Naive B cell (primary cell): Measurements from ENCODE around the gene CNTNAP5. TPM values are rescaled to one million over a fixed set of nuclear protein-coding genes. Genes with fewer than 3 reads are reported as not detected.

Experiments
- ATAC-seq, 2 donors: fragments of 150-1000 bp; cut with Tn5 transposase; 2 replicates each; pipeline ENCODE4 v1.10.0; 2021; ENCODE audit warnings: low read depth in 2 of 2, mild to moderate bottlenecking in 2 of 2, moderate library complexity in 2 of 2
- DNase-seq: peaks from one replicate; pipeline ENCODE4 v3.0.0; 2022
- H3K27ac Mint-ChIP-seq, 6 donors: one replicate each; pipeline ENCODE4 v1.8.0; 2020 to 2022; ENCODE audit warnings: mild to moderate bottlenecking in 6 of 6, mixed read lengths in 6 of 6, moderate library complexity in 5 of 6, inconsistent platforms in 2 of 6
- H3K27me3 Mint-ChIP-seq, 3 donors: one replicate each; pipeline ENCODE4 v1.8.0; 2021 to 2022; ENCODE audit warnings: mixed read lengths in 3 of 3, mild to moderate bottlenecking in 1 of 3
- H3K36me3 Mint-ChIP-seq, 2 donors: one replicate each; pipeline ENCODE4 v1.8.0; 2020 to 2022; ENCODE audit warnings: mixed read lengths in 2 of 2, inconsistent platforms in 1 of 2, mild to moderate bottlenecking in 1 of 2
- H3K4me1 Mint-ChIP-seq, 3 donors: one replicate each; pipeline ENCODE4 v1.8.0; 2020 to 2022; ENCODE audit warnings: mixed read lengths in 3 of 3, inconsistent platforms in 1 of 3, mild to moderate bottlenecking in 1 of 3, moderate library complexity in 1 of 3
- H3K4me3 Mint-ChIP-seq, 8 donors: one replicate each; pipeline ENCODE4 v1.8.0; 2020 to 2022; ENCODE audit warnings: mild to moderate bottlenecking in 8 of 8, mixed read lengths in 8 of 8, moderate library complexity in 8 of 8, inconsistent platforms in 2 of 8
- H3K9me3 Mint-ChIP-seq, 7 donors: one replicate each; pipeline ENCODE4 v1.8.0; 2020 to 2022; ENCODE audit warnings: mixed read lengths in 7 of 7, mild to moderate bottlenecking in 5 of 7, inconsistent platforms in 2 of 7, moderate library complexity in 1 of 7
- polyA plus RNA-seq, 6 donors: library from polyadenylated mRNA; unstranded; fragments of 300-500 nt; fragmentation: Illumina TruSeq; gene quantifications; one replicate each; pipeline ENCODE4 v1.2.3, GENCODE V29; 2021; ENCODE audit warnings: low read depth in 6 of 6

Gene CNTNAP5
- polyA plus RNA-seq, 6 donors from 2014 or later: not detected

DNA sequence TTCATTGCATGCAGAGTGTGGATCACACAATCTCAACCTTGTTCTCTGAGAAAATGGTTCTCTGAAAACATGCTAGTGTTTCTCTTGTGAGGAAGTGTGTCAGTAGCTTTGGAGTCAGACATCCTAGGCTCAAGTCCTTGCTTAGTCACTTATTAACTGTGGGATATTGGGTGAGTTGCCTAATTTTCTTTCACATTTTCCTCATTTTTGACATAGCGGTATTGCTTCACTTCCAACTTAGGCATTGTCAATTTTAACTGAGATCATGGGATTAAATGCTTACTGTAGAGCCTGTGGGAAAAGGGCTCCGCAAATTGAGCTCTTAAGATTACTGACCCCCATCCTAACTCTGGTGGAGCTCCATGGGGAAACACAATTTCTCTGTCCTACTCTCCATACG lies 622.2 kb downstream of the CNTNAP5 start:
- Mint-ChIP-seq H3K4me1 (no peaks in the 10 kb centered on the region), H3K4me3 (no peak overlapping the region), H3K36me3 (no peaks in the 10 kb centered on the region), H3K27ac (no peak overlapping the region), H3K27me3 (no peaks in the 10 kb centered on the region), H3K9me3 (peaks cover 0 to 12% (median 5%) of the 10 kb centered on the region in 7 donors)
- no peak for DNase-seq
- ATAC-seq: no peak

GRCh38 chr2:124647663-124648062 lies 622.6 kb downstream of the CNTNAP5 start:
- no peak for ATAC-seq
- Mint-ChIP-seq H3K9me3 (peaks cover 0 to 12% (median 5%) of the 10 kb centered on the region in 7 donors), H3K27ac (no peak overlapping the region), H3K27me3 (no peaks in the 10 kb centered on the region), H3K4me3 (no peak overlapping the region), H3K36me3 (no peaks in the 10 kb centered on the region), H3K4me1 (no peaks in the 10 kb centered on the region)
- no peak for DNase-seq

- ATAC-seq: no peak
Measured at GRCh38 chr2:124649001-124649400, 623.9 kb downstream of the CNTNAP5 start.

GRCh38 chr2:124652099-124652498 lies 627.0 kb downstream of the CNTNAP5 start:
- Mint-ChIP-seq H3K9me3 (peaks cover 0 to 12% (median 5%) of the 10 kb centered on the region in 7 donors), H3K27me3 (no peaks in the 10 kb centered on the region), H3K36me3 (no peaks in the 10 kb centered on the region), H3K27ac (no peak overlapping the region), H3K4me1 (no peaks in the 10 kb centered on the region), H3K4me3 (no peak overlapping the region)
- ATAC-seq (no peak), DNase-seq (no peak)

More at GRCh38 chr2:124649001-124649400, 623.9 kb downstream of the CNTNAP5 start:
- H3K27me3 Mint-ChIP-seq: no peaks in the 10 kb centered on the region
- H3K4me1 Mint-ChIP-seq: no peaks in the 10 kb centered on the region
- no peaks in the 10 kb centered on the region for H3K36me3 Mint-ChIP-seq
- H3K27ac Mint-ChIP-seq: no peak overlapping the region
- no peak for DNase-seq
- peaks cover 0 to 12% (median 3%) of the 10 kb centered on the region in 7 donors for H3K9me3 Mint-ChIP-seq
- no peak overlapping the region for H3K4me3 Mint-ChIP-seq

DNA sequence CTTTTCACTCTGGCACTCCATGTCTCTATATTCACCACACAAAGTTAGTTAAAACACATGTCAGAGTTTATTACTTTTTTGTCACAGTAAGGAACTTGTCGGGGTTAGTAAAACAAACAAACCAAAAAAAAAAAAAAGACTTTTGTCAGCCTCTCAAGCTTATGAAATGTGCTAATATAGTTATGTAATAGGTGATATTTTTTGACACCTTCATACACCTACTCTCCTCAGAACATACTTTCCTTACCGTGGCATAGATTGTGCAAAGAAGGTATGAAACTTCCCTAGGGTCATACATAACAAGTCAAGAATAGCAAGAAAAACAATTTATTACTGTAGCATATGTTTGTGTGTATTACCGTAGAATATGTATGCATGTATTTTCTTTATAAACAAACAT lies 633.3 kb downstream of the CNTNAP5 start:
- no peak overlapping the region for H3K4me3 Mint-ChIP-seq
- no peak for ATAC-seq
- no peak overlapping the region for H3K27ac Mint-ChIP-seq
- DNase-seq: no peak
- H3K4me1 Mint-ChIP-seq: no peaks in the 10 kb centered on the region
- no peaks in the 10 kb centered on the region for H3K27me3 Mint-ChIP-seq
- H3K9me3 Mint-ChIP-seq: peaks cover 0 to 25% (median 3%) of the 10 kb centered on the region in 7 donors
- no peaks in the 10 kb centered on the region for H3K36me3 Mint-ChIP-seq

DNA sequence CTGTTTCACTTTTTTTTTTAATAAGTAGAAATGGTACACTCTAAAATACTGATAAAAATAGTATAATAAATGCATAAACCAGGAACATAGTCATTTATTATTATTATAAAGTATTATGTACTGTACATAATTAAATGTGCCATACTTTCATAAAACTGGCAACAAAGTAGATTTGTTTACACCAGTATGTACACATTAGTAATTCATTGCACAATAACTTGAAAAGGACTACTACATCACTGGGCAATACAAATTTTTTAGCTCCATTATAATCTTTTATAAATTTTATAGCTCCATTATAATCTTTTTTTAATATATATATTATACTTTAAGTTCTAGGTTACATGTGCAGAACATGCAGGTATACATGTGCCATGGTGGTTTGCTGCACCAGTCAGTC lies 636.5 kb downstream of the CNTNAP5 start:
- H3K4me1 Mint-ChIP-seq: no peaks in the 10 kb centered on the region
- H3K36me3 Mint-ChIP-seq: no peaks in the 10 kb centered on the region
- H3K9me3 Mint-ChIP-seq: peaks cover 0 to 21% (median 3%) of the 10 kb centered on the region in 7 donors
- no peak overlapping the region for H3K27ac Mint-ChIP-seq
- H3K4me3 Mint-ChIP-seq: no peak overlapping the region
- H3K27me3 Mint-ChIP-seq: no peaks in the 10 kb centered on the region
- ATAC-seq (no peak), DNase-seq (no peak)

GRCh38 chr2:124662946-124663644 lies 638.0 kb downstream of the CNTNAP5 start:
- Mint-ChIP-seq H3K4me3 (no peak overlapping the region), H3K27me3 (no peaks in the 10 kb centered on the region), H3K4me1 (no peaks in the 10 kb centered on the region), H3K36me3 (no peaks in the 10 kb centered on the region), H3K9me3 (peaks cover 0 to 15% (median 3%) of the 10 kb centered on the region in 7 donors), H3K27ac (no peak overlapping the region)
- no peak for ATAC-seq
- no peak for DNase-seq

DNA sequence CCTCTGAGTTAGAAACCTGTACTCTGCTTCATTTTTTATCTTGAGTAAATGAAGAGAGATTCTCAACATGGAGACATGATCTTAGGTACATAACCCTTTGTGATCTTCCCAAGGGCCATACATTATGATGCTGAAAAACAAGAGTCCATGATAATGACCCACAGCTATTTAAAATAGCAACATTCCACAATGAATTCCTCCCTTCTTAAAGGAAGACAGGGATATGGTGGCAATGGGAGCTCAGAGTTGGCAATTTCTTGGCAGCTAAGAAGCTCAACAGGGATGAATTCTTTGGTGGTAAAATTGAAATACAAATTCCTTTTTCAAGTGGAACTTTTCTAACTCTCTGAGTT lies 638.5 kb downstream of the CNTNAP5 start:
- no peaks in the 10 kb centered on the region for H3K36me3 Mint-ChIP-seq
- ATAC-seq (no peak), DNase-seq (no peak)
- H3K27ac Mint-ChIP-seq: no peak overlapping the region
- peaks cover 0 to 15% (median 3%) of the 10 kb centered on the region in 7 donors for H3K9me3 Mint-ChIP-seq
- H3K27me3 Mint-ChIP-seq: no peaks in the 10 kb centered on the region
- no peak overlapping the region for H3K4me3 Mint-ChIP-seq
- no peaks in the 10 kb centered on the region for H3K4me1 Mint-ChIP-seq

DNA sequence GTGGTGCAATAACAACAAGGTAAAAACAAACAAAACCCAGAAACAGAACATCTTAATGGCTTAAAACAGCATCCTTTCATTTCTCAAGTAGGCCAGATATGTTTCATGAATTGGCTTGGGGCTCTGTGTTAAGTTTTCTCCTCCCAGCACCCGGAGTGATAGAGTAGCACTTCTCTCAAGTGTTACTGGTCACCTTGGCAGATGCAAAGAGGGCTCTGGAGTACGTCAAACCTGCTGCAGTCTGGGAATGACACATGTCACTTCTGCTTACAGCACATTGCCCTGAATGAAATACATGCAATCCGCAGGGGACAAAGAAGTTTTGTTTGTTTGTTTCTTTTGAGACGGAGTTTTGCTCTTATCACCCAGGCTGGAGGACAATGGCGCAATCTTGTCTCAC lies 639.3 kb downstream of the CNTNAP5 start:
- no peak for DNase-seq
- H3K36me3 Mint-ChIP-seq: no peaks in the 10 kb centered on the region
- H3K27me3 Mint-ChIP-seq: no peaks in the 10 kb centered on the region
- no peaks in the 10 kb centered on the region for H3K4me1 Mint-ChIP-seq
- H3K4me3 Mint-ChIP-seq: no peak overlapping the region
- ATAC-seq: no peak
- peaks cover 0 to 16% (median 3%) of the 10 kb centered on the region in 7 donors for H3K9me3 Mint-ChIP-seq
- no peak overlapping the region for H3K27ac Mint-ChIP-seq

DNA sequence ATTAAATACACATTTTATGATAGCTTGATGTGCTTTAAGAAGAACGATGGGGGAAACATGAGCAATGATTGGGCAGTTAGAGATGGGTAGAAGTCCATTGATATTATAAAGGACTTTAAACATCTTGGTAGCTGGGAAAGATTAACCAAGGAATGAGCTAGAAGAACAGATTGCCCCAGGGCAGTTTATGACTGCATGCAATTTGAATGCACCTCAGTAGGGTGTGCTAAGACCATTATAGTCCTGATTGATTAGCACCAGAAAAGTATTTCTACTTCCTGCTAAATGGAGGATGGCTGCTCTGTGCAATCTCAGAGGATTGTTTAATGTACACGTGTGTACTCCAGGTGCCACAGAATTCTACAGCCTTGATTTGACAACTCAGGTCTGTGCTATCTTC lies 641.9 kb downstream of the CNTNAP5 start:
- ATAC-seq: no peak
- Mint-ChIP-seq H3K36me3 (no peaks in the 10 kb centered on the region), H3K4me3 (no peak overlapping the region)

GRCh38 chr2:124668161-124668560 lies 643.1 kb downstream of the CNTNAP5 start:
- H3K27ac Mint-ChIP-seq: no peak overlapping the region
- H3K4me3 Mint-ChIP-seq: no peak overlapping the region
- ATAC-seq (no peak), DNase-seq (no peak)
- H3K4me1 Mint-ChIP-seq: no peaks in the 10 kb centered on the region
- H3K36me3 Mint-ChIP-seq: no peaks in the 10 kb centered on the region
- peaks cover 0 to 18% (median 5%) of the 10 kb centered on the region in 7 donors for H3K9me3 Mint-ChIP-seq
- H3K27me3 Mint-ChIP-seq: no peaks in the 10 kb centered on the region

More for the DNA sequence above, 641.9 kb downstream of the CNTNAP5 start:
- Mint-ChIP-seq H3K27ac (no peak overlapping the region), H3K9me3 (peaks cover 0 to 18% (median 5%) of the 10 kb centered on the region in 7 donors), H3K27me3 (no peaks in the 10 kb centered on the region), H3K4me1 (no peaks in the 10 kb centered on the region)
- no peak for DNase-seq

- no peak for ATAC-seq
- Mint-ChIP-seq H3K9me3 (peaks cover 0 to 18% (median 6%) of the 10 kb centered on the region in 7 donors), H3K4me1 (no peaks in the 10 kb centered on the region), H3K27ac (no peak overlapping the region), H3K4me3 (no peak overlapping the region), H3K27me3 (no peaks in the 10 kb centered on the region), H3K36me3 (no peaks in the 10 kb centered on the region)
- DNase-seq: no peak
Measured at GRCh38 chr2:124670187-124670586, 645.1 kb downstream of the CNTNAP5 start.

DNA sequence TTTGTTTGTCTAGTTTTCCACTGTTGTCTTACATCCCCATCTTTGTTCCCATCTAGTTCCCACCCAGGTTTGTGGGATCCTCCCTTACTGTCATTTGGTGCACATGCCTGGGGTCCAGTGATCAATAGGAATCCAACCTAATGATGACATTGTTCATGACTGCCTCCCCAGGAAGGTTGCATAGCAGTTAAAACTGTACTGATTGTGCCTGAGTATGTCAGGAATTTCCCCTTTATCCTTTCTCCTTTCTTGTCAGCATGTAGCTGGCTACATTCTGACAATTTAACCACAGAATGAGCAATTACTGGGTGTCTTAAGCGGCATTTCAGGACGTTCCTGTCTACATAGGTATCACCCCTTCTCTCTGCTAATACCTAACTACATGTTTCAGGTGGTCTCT lies 653.0 kb downstream of the CNTNAP5 start:
- H3K9me3 Mint-ChIP-seq: peaks cover 3 to 22% (median 18%) of the 10 kb centered on the region in 7 donors
- no peaks in the 10 kb centered on the region for H3K4me1 Mint-ChIP-seq
- DNase-seq: no peak
- H3K4me3 Mint-ChIP-seq: no peak overlapping the region
- no peaks in the 10 kb centered on the region for H3K36me3 Mint-ChIP-seq
- no peak for ATAC-seq
- no peak overlapping the region for H3K27ac Mint-ChIP-seq
- no peaks in the 10 kb centered on the region for H3K27me3 Mint-ChIP-seq

DNA sequence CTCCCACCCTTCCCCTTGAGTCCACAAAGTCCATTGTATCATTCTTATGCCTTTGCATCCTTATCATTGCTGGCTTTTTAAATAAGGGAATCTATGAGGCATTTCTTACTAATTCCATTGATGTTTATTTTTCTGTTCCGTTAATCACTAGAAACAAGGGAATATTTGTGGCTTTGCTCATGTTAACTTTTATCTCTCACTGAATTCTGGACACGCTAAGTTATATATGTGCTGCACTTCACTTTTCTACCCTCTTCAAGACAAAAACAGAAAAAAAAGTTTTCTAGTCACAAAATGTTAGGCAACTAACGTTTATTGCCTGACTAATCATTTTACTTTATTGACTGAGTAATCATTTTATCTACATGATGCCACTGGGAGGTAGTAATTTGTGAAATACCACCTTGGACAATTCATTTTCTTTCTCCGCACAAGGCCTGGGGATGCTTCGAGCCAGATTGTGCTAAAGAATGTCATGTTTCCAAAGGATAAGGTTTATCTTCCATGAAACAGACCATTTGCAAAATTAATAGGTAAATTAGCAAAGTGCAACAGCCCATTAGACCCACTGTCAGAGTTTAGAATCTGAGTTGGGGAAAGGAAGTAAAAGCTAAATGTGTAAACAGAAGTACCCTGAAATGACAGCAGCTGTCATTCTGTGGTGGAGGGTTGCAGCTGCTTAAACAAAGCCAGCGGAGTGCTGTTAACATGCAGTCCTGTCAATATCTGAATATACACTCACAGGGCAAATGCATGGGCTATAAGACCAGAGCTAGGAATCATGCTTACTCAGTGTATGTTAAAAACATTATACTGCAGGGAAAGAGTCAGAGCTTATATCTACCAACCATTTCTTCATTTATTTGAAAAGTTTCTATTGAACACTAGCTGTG lies 658.7 kb downstream of the CNTNAP5 start:
- Mint-ChIP-seq H3K4me1 (no peaks in the 10 kb centered on the region), H3K9me3 (peaks cover 0 to 19% (median 7%) of the 10 kb centered on the region in 7 donors), H3K4me3 (no peak overlapping the region), H3K36me3 (no peaks in the 10 kb centered on the region), H3K27me3 (no peaks in the 10 kb centered on the region), H3K27ac (no peak overlapping the region)
- ATAC-seq (no peak), DNase-seq (no peak)
